GM23338 (cell line): ENCODE results near the gene RAB34. TPM values are rescaled to one million over a fixed set of nuclear protein-coding genes. Genes with fewer than 3 reads are reported as not detected.

Experiments
- ATAC-seq: fragments of 200-7000 bp; cut with Tn5 transposase; 3 replicates; pipeline ENCODE4 v1.9.1; 2020
- DNase-seq: peaks from one replicate; pipeline ENCODE4 v3.0.0-alpha.2; 2015; ENCODE audit warnings: low spot score
- H2AFZ ChIP-seq: fragments of 200-600 bp; sonication (generic); 2 replicates; pipeline ENCODE4 v1.8.0; 2016; ENCODE audit warnings: antibody characterized with exemption, mild to moderate bottlenecking, moderate library complexity
- H3F3A ChIP-seq: fragments of 200-600 bp; sonication (generic); replicated peaks from 2 replicates; pipeline ENCODE4 v1.8.0; 2017; ENCODE audit warnings: antibody characterized with exemption, mixed run types, low read depth
- H3K27ac ChIP-seq: fragments of 200-600 bp; sonication (generic); 2 replicates; pipeline ENCODE4 v1.6.1; 2016; ENCODE audit warnings: low read depth
- H3K27me3 ChIP-seq: fragments of 200-600 bp; sonication (generic); 2 replicates; pipeline ENCODE4 v1.8.0; 2016; ENCODE audit warnings: mild to moderate bottlenecking, mixed run types, moderate library complexity; ENCODE audit not compliant: insufficient read depth
- H3K36me3 ChIP-seq: fragments of 200-600 bp; sonication (generic); 2 replicates; pipeline ENCODE4 v1.8.0; 2016; ENCODE audit warnings: mild to moderate bottlenecking; ENCODE audit not compliant: insufficient read depth
- H3K4me1 ChIP-seq: fragments of 200-600 bp; sonication (generic); 2 replicates; pipeline ENCODE4 v1.8.0; 2016; ENCODE audit warnings: mild to moderate bottlenecking, moderate library complexity; ENCODE audit not compliant: insufficient read depth
- H3K4me2 ChIP-seq: fragments of 200-600 bp; sonication (generic); 2 replicates; pipeline ENCODE4 v1.7.1; 2017; ENCODE audit warnings: mixed run types
- H3K4me3 ChIP-seq: fragments of 200-600 bp; sonication (generic); 2 replicates; pipeline ENCODE4 v1.6.1; 2016; ENCODE audit warnings: mixed run types
- H3K79me2 ChIP-seq: fragments of 200-600 bp; sonication (generic); replicated peaks from 2 replicates; pipeline ENCODE4 v1.8.0; 2017; ENCODE audit warnings: mild to moderate bottlenecking; ENCODE audit not compliant: insufficient read depth
- H3K9me2 ChIP-seq: fragments of 200-600 bp; sonication (generic); 2 replicates; pipeline ENCODE4 v1.8.0; 2017; ENCODE audit not compliant: insufficient read depth
- H4K20me1 ChIP-seq: fragments of 200-600 bp; sonication (generic); replicated peaks from 2 replicates; pipeline ENCODE4 v1.8.0; 2017; ENCODE audit warnings: mild to moderate bottlenecking; ENCODE audit not compliant: insufficient read depth
- H3K27ac Mint-ChIP-seq: 2 replicates; pipeline ENCODE4 v1.8.0; 2020; ENCODE audit warnings: inconsistent platforms, mild to moderate bottlenecking, moderate library complexity, mixed read lengths
- H3K27me3 Mint-ChIP-seq: 3 replicates; pipeline ENCODE4 v1.8.0; 2022; ENCODE audit warnings: low read depth, mild to moderate bottlenecking, moderate library complexity, mixed read lengths, inconsistent platforms; ENCODE audit not compliant: insufficient read depth, poor library complexity
- H3K36me3 Mint-ChIP-seq: 3 replicates; pipeline ENCODE4 v1.8.0; 2021; ENCODE audit warnings: low read depth, mild to moderate bottlenecking, inconsistent platforms, moderate library complexity, mixed read lengths
- H3K4me1 Mint-ChIP-seq: 3 replicates; pipeline ENCODE4 v1.8.0; 2020; ENCODE audit warnings: mild to moderate bottlenecking, inconsistent platforms, mixed read lengths
- H3K4me3 Mint-ChIP-seq: 3 replicates; pipeline ENCODE4 v1.8.0; 2021; ENCODE audit warnings: moderate library complexity, mild to moderate bottlenecking, inconsistent platforms, mixed read lengths
- H3K9me3 Mint-ChIP-seq: 3 replicates; pipeline ENCODE4 v1.8.0; 2020; ENCODE audit warnings: moderate library complexity, mild to moderate bottlenecking, inconsistent platforms, mixed read lengths
- CREB1 ChIP-seq: fragments of 250-450 bp; sonication (Bioruptor Pico); IDR thresholded peaks from 2 replicates; pipeline ENCODE4 v1.5.0; 2020; ENCODE audit warnings: low read depth, mild to moderate bottlenecking, moderate library complexity
- EZH2 ChIP-seq: fragments of 200-600 bp; sonication (generic); IDR thresholded peaks from one replicate; pipeline ENCODE4 v1.8.0; 2017; ENCODE audit warnings: antibody characterized with exemption, mild to moderate bottlenecking, low read depth; ENCODE audit not compliant: unreplicated experiment
- EZH2phosphoT487 ChIP-seq: fragments of 200-600 bp; sonication (generic); IDR thresholded peaks from one replicate; pipeline ENCODE4 v1.8.1; 2018; ENCODE audit warnings: antibody characterized with exemption; ENCODE audit not compliant: unreplicated experiment
- JUNB ChIP-seq: IDR thresholded peaks from one replicate; pipeline ENCODE4 v1.6.1; 2016; ENCODE audit warnings: antibody characterized with exemption; ENCODE audit not compliant: unreplicated experiment
- NANOG ChIP-seq: IDR thresholded peaks from 2 replicates; pipeline ENCODE4 v1.6.1; 2016; ENCODE audit warnings: antibody characterized with exemption, borderline replicate concordance
- REST ChIP-seq: IDR thresholded peaks from one replicate; pipeline ENCODE4 v1.6.1; 2018; ENCODE audit warnings: antibody characterized with exemption; ENCODE audit not compliant: unreplicated experiment
- STAT1 ChIP-seq: IDR thresholded peaks from one replicate; pipeline ENCODE4 v1.6.1; 2016; ENCODE audit warnings: antibody characterized with exemption; ENCODE audit not compliant: unreplicated experiment
- ZNF114 ChIP-seq: fragments of 250-450 bp; sonication (Bioruptor Pico); IDR thresholded peaks from 2 replicates; pipeline ENCODE4 v1.5.0; 2020; ENCODE audit warnings: mild to moderate bottlenecking, moderate library complexity
- ZNF331 ChIP-seq: fragments of 250-450 bp; sonication (Bioruptor Pico); IDR thresholded peaks from 2 replicates; pipeline ENCODE4 v1.5.0; 2020; ENCODE audit warnings: low read depth, mild to moderate bottlenecking, moderate library complexity
- ZNF462 ChIP-seq: fragments of 250-450 bp; sonication (Bioruptor Pico); IDR thresholded peaks from 2 replicates; pipeline ENCODE4 v1.5.0; 2020; ENCODE audit warnings: mild to moderate bottlenecking, moderate library complexity
- polyA plus RNA-seq: library from polyadenylated mRNA; unstranded; fragments of >200 nt; fragmentation: Nextera tagmentation; extraction: Ambion mirVana; gene quantifications from 2 replicates; pipeline ENCODE4 v1.2.1, GENCODE V29; 2016
- total RNA-seq: library from RNA; depleted of rRNA; stranded (reverse); fragments of >200 nt; shearing (Covaris generic); gene quantifications from 2 replicates; pipeline ENCODE4 v1.2.3, GENCODE V29; 2014
- TF ChIP-seq, protein P1 (sequence below): IDR thresholded peaks from 2 replicates; pipeline ENCODE4 v1.6.1; 2016; ENCODE audit warnings: antibody characterized with exemption
- TF ChIP-seq, protein P2 (sequence below), 2 experiments: fragments of 200-600 bp in 1 of 2; sonication (generic) in 1 of 2; conservative IDR thresholded peaks; 2 replicates each; pipeline versions ENCODE4 v1.5.1 to v1.6.1; 2016 to 2017; ENCODE audit warnings: antibody characterized with exemption in 2 of 2, low read depth in 2 of 2, mild to moderate bottlenecking in 2 of 2, moderate library complexity in 1 of 2

Gene RAB34
- total and polyA plus RNA-seq, 2 experiments from 2014 or later, result 184 to 394 TPM

GRCh38 chr17:28751600-28752366 is 34.1 kb upstream of the RAB34 start:
- Mint-ChIP-seq H3K36me3 (peaks cover 65% of the 10 kb centered on the region), H3K9me3 (no peaks in the 10 kb centered on the region), H3K27me3 (peaks cover 45% of the 10 kb centered on the region), H3K27ac (no peak overlapping the region), H3K4me3 (no peak overlapping the region), H3K4me1 (peaks cover 42% of the 10 kb centered on the region)
- H3K4me1 ChIP-seq, result peaks cover 21% of the 10 kb centered on the region
- ATAC-seq, result no peak
- no peak for DNase-seq
- no peak overlapping the region for H3K4me3 ChIP-seq
- no peaks in the 10 kb centered on the region for H3K9me2 ChIP-seq
- H2AFZ ChIP-seq, result no peak overlapping the region
- no peak overlapping the region for H3K4me2 ChIP-seq
- TF ChIP-seq STAT1, result no peak
- TF ChIP-seq, protein P1, sequence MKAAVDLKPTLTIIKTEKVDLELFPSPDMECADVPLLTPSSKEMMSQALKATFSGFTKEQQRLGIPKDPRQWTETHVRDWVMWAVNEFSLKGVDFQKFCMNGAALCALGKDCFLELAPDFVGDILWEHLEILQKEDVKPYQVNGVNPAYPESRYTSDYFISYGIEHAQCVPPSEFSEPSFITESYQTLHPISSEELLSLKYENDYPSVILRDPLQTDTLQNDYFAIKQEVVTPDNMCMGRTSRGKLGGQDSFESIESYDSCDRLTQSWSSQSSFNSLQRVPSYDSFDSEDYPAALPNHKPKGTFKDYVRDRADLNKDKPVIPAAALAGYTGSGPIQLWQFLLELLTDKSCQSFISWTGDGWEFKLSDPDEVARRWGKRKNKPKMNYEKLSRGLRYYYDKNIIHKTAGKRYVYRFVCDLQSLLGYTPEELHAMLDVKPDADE, result no peak
- no peak for TF ChIP-seq EZH2phosphoT487
- TF ChIP-seq NANOG, result no peak
- TF ChIP-seq ZNF462, result no peak
- no peak for TF ChIP-seq ZNF114 (CRISPR knock-in tag)
- TF ChIP-seq REST, result no peak
- TF ChIP-seq, protein P2, sequence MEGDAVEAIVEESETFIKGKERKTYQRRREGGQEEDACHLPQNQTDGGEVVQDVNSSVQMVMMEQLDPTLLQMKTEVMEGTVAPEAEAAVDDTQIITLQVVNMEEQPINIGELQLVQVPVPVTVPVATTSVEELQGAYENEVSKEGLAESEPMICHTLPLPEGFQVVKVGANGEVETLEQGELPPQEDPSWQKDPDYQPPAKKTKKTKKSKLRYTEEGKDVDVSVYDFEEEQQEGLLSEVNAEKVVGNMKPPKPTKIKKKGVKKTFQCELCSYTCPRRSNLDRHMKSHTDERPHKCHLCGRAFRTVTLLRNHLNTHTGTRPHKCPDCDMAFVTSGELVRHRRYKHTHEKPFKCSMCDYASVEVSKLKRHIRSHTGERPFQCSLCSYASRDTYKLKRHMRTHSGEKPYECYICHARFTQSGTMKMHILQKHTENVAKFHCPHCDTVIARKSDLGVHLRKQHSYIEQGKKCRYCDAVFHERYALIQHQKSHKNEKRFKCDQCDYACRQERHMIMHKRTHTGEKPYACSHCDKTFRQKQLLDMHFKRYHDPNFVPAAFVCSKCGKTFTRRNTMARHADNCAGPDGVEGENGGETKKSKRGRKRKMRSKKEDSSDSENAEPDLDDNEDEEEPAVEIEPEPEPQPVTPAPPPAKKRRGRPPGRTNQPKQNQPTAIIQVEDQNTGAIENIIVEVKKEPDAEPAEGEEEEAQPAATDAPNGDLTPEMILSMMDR (conservative IDR thresholded peaks at IDR 0.05; ENCODE audit: low read depth in 2 of 2), result no peak
- no peak for TF ChIP-seq EZH2
- no peak for TF ChIP-seq CREB1 (CRISPR knock-in tag)
- TF ChIP-seq ZNF331, result no peak
- TF ChIP-seq JUNB, result no peak
- no peaks in the 10 kb centered on the region for H3K27me3 ChIP-seq
- peaks cover 6% of the 10 kb centered on the region for H3K79me2 ChIP-seq
- peaks cover 26% of the 10 kb centered on the region for H4K20me1 ChIP-seq
- H3K27ac ChIP-seq, result peak overlapping the region; percentile 45; the same call in 1 of the 2 replicates
- peaks cover 34% of the 10 kb centered on the region for H3K36me3 ChIP-seq
- peaks cover 76% of the 10 kb centered on the region for H3F3A ChIP-seq
